SW480 (cell line): ENCODE results near the gene TXLNA.
"Not testable (repeated sequence)": the region's sequence is repeated elsewhere in the genome, so short reads cannot be mapped to it uniquely, and the experiment has no call there.

Source experiments
- DNase-seq: peaks from one replicate; pipeline ENCODE4 v3.0.0-alpha.2; 2016; ENCODE audit warnings: low spot score

The TXLNA gene

GRCh38 chr1:32179443-32180185 is at the start of gene TXLNA:
TSS of gene TXLNA (plus strand) at chr1:32179675. CDS start at chr1:32180346, 671 bp downstream.
- peak; percentile 89 for DNase-seq

DNA sequence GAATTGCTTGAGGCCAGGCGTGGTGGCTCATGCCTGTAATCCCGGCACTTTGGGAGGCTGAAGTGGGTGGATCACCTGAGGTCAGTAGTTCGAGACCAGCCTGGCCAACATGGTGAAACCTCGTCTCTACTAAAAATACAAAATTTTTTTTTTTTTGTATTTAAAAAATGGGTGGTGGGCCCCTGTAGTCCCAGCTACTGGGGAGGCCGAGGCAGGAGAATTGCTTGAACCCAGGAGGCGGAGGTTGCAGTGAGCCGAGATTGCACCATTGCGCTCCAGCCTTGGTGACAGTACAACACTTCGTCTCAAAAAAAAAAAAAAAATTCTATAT is 45.6 kb upstream of the TXLNA start:
- not testable (repeated sequence) for DNase-seq

DNA sequence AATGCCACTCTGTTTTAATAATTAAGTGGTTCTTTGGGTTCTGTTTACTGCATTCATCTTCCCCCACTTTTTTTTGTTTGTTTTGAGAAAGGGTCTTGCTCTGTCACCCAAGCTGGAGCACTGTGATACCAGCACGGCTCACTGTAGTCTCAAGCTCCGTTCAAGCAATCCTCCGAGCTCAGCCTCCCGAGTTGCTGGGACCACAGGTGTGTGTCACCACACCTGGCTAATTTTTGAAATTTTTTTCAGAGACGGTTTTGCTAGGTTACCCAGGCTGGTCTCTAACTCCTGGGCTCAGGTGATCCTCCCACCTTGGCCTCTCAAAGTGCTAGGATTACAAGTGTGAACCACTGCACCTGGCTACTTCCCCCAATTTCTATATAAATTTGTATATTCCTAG is 42.4 kb upstream of the TXLNA start:
- DNase-seq = no peak

- DNase-seq = peak; percentile 59
Observed at GRCh38 chr1:32138965-32139364, 40.5 kb upstream of the TXLNA start.

DNA sequence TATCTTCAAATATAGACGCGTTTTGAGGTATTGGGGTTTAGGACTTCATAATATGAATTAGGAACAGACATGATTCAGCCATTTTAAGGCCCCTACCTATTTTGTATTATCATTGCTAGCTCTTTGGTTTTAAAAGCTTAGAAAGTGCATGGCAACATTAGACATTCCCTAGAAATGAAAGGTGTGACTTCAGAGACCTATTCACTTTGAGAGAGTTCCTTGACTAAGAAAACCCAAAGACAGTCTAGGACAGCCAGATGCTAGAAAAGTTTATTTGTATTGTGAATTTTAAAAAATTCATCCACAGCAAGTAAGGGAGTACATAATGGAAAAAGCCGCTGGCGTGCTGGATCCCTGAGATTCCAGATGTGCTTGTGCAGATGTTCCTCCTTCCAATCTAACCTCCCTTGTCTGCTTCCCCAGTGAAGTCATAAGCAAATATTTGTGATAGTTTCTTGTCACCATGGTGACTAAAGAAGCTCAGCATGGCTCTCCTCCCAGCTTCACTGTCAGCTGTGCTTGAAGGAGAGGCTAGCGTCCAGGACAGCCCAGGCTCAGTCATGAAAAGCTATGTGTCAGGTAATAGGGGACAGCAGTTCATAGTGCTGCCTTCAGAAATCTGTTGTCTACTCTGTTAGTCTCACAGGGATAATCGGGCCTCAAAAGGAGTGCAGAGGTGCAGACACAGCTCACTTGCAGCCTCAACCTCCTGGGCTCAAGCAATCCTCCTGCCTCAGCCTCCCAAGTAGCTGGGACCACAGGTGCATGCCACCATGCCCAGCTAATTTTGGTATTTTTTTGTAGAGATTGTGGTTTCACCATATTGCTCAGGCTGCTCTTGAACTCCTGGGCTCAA is 36.8 kb upstream of the TXLNA start:
- DNase-seq = no peak

DNA sequence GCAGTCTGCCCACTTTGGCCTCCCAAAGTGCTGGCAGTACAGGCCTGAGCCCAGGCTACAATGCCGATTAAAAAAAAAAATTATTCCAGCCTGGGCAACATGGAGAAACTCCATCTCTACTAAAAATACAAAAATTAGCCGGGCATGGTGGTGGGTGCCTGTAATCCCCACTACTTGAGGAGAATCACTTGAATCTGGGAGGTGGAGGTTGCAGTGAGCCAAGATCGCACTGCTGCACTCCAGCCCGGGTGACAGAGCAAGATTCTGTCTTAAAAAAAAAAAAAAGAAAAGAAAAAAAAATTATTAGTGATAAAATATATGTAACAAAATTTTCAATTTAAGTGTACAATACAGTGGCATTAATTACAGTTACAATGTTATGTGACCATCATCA is 36.2 kb upstream of the TXLNA start:
- not testable (repeated sequence) for DNase-seq

DNA sequence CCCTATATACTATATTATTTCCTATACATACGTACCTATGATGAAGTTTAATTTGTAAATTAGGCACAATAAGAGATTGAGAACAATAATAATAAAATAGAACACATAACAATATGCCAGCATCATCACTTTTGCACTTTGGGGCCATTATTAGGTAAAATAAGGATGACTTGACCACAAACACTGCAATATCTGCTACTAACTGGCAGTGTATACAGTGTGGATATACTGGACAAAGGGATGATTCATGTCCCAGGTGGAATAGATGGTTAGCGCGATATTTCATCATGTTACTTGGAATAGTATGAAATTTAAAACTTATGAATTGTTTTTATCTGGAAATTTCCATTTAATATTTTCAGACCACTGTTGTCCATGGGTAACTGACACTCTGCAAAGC is 35.4 kb upstream of the TXLNA start:
- DNase-seq = no peak

- DNase-seq = not testable (repeated sequence)
Observed at GRCh38 chr1:32147799-32148198, 31.7 kb upstream of the TXLNA start.

DNA sequence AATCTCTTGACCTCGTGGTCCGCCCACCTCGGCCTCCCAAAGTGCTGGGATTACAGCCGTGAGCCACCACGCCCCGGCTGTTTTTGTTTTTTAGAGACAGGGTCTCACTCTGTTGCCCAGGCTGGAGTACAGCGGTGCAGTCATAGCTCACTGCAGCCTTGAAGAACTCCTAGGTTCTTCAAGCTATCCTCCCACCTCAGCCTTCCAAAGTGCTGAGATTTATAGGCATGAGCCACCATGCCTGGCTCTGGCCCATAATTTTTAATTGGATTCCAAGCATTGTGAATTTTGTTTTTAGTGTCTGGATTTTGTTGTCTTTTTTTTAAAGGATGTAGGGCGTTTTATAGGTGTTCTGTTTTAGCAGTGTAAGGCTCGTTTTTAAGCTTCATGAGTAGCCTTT is 28.6 kb upstream of the TXLNA start:
- DNase-seq = no peak

DNA sequence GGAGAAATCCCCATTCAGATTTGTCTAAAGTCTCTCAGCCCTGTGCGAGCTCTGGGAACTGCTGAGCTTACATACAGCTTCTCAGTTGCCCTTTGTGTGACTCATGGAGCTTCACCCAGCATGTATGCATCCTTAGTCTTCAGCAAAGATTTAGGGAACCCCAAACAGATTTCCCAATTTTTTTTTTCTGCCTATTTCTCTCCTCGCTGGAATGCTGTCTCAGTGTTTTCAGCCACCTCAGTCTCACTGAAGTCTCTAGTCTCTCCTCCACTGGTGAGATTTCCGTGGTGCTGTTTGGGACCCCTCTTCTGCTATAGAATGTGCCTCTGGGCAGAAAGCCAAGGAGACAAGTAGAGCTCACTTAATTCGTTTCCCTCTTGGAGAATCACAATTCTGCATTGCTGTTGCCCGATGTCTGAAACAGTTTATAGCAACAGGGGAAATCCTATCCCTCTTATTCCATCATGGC is 28.1 kb upstream of the TXLNA start:
- DNase-seq = no peak

DNA sequence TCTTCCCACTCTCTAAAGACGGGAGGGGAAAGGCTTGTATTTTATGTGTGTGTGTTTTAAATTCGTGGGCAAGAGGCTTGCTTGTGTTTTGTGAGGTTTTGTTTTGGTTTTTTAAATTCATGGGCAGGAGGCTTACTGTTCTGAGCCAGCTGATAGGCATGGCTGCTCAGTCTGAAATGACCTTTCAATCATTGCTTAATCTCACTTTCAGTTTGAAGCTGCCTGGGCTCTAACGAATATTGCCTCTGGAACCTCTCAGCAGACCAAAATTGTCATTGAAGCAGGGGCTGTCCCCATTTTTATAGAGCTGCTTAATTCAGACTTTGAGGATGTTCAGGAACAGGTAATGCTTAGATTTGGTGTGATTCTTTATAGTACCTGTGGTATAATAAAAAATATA is 20.3 kb upstream of the TXLNA start:
- no peak for DNase-seq

DNA sequence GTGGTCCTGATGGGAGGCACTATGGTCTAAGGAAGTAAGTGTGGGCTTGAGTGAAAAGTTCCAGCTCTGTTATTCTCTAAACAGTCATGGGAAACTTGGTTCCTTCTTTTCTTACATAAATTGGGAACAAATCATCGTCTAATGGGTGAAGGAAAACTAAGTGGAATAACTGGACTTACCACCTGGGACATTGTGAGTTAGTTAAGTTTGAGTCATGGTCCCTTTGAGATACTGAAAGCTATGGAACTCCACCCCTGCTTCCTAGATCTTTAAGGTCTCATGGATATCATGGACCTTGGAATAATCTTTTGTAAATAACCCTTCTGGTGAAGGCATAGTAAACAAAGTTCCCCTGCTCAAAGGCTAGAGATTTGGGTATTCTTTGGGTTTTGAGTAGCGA is 16.1 kb upstream of the TXLNA start:
- DNase-seq = no peak

DNA sequence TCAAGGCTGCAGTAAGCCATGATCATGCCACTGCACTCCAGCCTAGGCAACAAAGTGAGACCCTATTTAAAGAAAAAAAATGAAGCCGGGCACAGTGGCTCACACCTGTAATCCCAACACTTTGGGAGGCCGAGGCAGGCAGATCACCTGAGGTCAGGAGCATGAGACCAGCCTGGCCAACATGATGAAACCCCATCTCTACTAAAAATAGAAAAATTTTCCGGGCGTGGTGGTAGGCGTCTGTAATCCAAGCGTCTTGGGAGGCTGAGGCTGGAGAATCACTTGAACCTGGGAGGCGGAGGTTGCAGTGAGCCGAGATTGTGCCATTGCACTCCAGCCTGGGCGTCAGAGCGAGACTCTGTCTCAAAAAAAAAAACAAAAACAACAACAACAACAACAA is 13.8 kb upstream of the TXLNA start:
- DNase-seq = not testable (repeated sequence)

GRCh38 chr1:32170991-32171390 is 8.5 kb upstream of the TXLNA start:
- no peak for DNase-seq

DNA sequence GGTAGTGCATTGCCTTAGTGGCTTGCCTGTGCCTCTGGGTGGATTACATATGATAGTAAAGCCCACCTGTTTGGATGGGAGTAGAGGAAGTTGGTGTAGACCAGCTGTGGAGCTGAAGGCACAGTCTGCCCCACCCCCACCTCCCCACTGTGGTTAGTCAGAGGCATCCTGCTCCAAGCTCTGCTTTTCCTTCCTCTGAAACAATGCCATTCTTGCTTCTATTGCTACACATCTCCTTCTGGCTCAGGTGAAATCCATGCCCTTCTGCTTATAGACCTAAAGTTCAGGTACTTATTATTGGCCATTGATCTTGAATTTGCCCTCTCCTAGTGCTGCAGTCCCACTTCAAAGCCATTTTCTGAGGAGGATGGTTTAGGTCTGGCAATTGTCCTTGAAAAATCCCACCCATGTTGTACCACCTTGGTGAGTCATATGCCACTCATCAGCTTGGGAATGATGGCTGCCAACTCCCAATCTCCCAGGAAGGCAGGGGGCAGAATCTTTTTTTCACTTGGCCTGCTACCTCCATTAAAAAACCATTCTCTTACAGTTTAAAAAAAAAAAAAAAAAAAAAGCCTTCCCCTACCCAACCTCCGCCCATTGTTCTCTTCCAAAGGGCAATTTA is 6.7 kb upstream of the TXLNA start:
- no peak for DNase-seq

- DNase-seq = no peak
Observed at GRCh38 chr1:32178380-32179192, 889 bp upstream of the TXLNA start.

- DNase-seq = no peak
Observed at GRCh38 chr1:32179193-32179442, 357 bp upstream of the TXLNA start.

DNA sequence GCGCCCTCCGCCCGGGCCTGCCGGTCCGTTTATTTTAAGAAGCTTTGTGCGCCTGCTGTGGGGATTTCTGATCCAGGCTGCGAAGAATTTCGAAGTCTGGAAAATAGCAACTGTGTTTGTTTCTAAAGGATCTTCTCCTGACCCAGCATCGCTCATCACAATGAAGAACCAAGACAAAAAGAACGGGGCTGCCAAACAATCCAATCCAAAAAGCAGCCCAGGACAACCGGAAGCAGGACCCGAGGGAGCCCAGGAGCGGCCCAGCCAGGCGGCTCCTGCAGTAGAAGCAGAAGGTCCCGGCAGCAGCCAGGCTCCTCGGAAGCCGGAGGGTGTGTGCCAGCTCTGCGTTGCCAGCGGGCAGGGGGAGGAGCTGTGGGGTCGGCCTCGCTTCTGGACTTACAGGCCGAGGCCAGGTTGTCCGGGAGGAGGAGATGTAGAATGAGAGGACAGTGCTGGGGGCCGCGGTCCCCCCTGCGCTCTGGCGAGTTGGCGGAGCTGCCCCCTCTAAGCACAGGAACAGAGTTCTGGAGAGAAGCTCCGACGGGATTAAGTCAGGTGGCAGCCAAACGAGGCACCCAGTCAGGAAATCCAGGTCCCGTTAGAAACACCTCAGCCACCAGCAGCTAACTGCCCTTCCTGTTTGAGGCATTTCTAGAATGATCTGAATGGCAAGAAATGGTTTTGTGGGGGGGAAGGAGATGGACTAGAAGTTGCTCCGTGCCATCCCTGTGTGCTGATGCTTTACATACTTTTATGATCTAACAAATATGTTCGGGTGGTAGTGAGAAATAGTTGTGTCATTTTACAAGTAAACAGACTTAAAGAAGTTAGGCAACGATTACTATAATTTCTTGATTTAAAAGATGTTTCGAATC is 948 bp downstream of the TXLNA start:
- DNase-seq = no peak

- DNase-seq = no peak
Observed at GRCh38 chr1:32181065-32181464, 1.6 kb downstream of the TXLNA start.

DNA sequence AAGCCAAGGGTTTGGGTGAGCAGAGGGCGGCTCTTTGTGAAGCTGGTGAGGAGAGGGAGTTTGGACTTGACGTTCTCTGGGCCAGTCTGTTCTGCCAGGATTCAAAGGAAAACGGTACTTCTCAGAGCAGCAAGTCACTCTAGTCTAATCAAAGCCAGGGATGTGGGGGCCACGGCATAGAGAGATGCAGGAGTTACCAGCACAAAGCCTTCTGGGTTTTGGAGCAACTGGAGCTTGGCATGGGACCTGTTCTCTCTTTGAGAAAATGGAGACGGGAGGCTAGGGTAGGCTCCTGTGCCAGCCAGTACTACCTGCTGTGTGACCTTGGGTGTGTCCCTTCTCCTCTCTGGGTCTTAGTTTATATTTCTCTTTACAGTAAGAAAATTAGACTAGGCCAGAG is 2.1 kb downstream of the TXLNA start:
- no peak for DNase-seq

DNA sequence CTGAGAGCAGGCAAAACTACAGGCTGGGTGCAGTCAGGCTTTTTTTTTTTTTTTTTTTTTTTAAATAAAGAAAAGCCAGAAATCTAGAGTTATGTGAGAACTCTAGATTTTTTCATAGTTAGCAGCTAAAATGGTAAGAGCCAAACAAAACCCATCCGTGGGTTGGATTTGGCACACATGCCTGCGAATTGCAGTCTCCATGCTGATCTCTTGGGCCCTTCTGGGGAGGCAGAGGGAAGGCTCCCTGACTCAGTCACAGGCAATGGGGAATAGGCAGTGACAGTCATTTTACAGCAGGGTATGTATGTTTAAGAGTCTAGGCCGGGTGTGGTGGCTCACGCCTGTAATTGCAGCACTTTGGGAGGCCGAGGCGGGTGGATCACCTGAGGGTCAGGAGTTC is 2.6 kb downstream of the TXLNA start:
- no peak for DNase-seq
